Measurements from ENCODE around the gene NEGR1. TPM values are rescaled to one million over a fixed set of nuclear protein-coding genes. Genes with fewer than 3 reads are reported as not detected.

The NEGR1 gene
- total RNA-seq, 1 experiment from 2014 or later: 19.2 TPM

GRCh38 chr1:71780681-71781080, 501.7 kb downstream of the NEGR1 start:
- H3K27me3 Mint-ChIP-seq (ENCODE audit: unreplicated experiment): no peaks in the 10 kb centered on the region
- peaks cover 8% of the 10 kb centered on the region for H3K4me1 Mint-ChIP-seq (ENCODE audit: low read depth, unreplicated experiment)
- TF ChIP-seq CTCF (IDR thresholded peaks at IDR 0.05; ENCODE audit: unreplicated experiment): no peak
- H3K9me3 Mint-ChIP-seq (ENCODE audit: low read depth, unreplicated experiment): no peaks in the 10 kb centered on the region
- H3K36me3 Mint-ChIP-seq (ENCODE audit: insufficient read depth, unreplicated experiment): no peaks in the 10 kb centered on the region
- DNase-seq: no peak
- no peak overlapping the region for H3K27ac Mint-ChIP-seq (ENCODE audit: unreplicated experiment)
- no peak overlapping the region for H3K4me3 Mint-ChIP-seq (ENCODE audit: low read depth, unreplicated experiment)
- BruUV-seq (replicated peaks): no TSS peak
- intact Hi-C loops (cut with micrococcal nuclease; ENCODE audit: unreplicated experiment): no loop called here
- CTCF ChIA-PET: no interaction called here

- H3K4me3 Mint-ChIP-seq (ENCODE audit: low read depth, unreplicated experiment): no peak overlapping the region
- DNase-seq: no peak
- H3K4me1 Mint-ChIP-seq (ENCODE audit: low read depth, unreplicated experiment): peaks cover under 1% of the 10 kb centered on the region
- no peak overlapping the region for H3K27ac Mint-ChIP-seq (ENCODE audit: unreplicated experiment)
- no peaks in the 10 kb centered on the region for H3K9me3 Mint-ChIP-seq (ENCODE audit: low read depth, unreplicated experiment)
- H3K27me3 Mint-ChIP-seq (ENCODE audit: unreplicated experiment): no peaks in the 10 kb centered on the region
- CTCF ChIA-PET: no interaction called here
- no TSS peak for BruUV-seq (replicated peaks)
- intact Hi-C loops (cut with micrococcal nuclease; ENCODE audit: unreplicated experiment): no loop called here
- no peak for TF ChIP-seq CTCF (IDR thresholded peaks at IDR 0.05; ENCODE audit: unreplicated experiment)
- no peaks in the 10 kb centered on the region for H3K36me3 Mint-ChIP-seq (ENCODE audit: insufficient read depth, unreplicated experiment)
Measured at GRCh38 chr1:71778940-71779339, 503.4 kb downstream of the NEGR1 start.

- Mint-ChIP-seq H3K4me3 (ENCODE audit: low read depth, unreplicated experiment) (no peak overlapping the region), H3K9me3 (ENCODE audit: low read depth, unreplicated experiment) (no peaks in the 10 kb centered on the region), H3K4me1 (ENCODE audit: low read depth, unreplicated experiment) (no peaks in the 10 kb centered on the region), H3K27ac (ENCODE audit: unreplicated experiment) (no peak overlapping the region), H3K36me3 (ENCODE audit: insufficient read depth, unreplicated experiment) (no peaks in the 10 kb centered on the region), H3K27me3 (ENCODE audit: unreplicated experiment) (no peaks in the 10 kb centered on the region)
- CTCF ChIA-PET: no interaction called here
- no peak for TF ChIP-seq CTCF (IDR thresholded peaks at IDR 0.05; ENCODE audit: unreplicated experiment)
- no peak for DNase-seq
- BruUV-seq (replicated peaks): no TSS peak
- intact Hi-C loops (cut with micrococcal nuclease; ENCODE audit: unreplicated experiment): no loop called here
Measured at GRCh38 chr1:71777094-71777493, 505.2 kb downstream of the NEGR1 start.

GRCh38 chr1:71774705-71775104, 507.6 kb downstream of the NEGR1 start:
- no peak for DNase-seq
- BruUV-seq (replicated peaks): no TSS peak
- no peak overlapping the region for H3K4me3 Mint-ChIP-seq (ENCODE audit: low read depth, unreplicated experiment)
- intact Hi-C loops (cut with micrococcal nuclease; ENCODE audit: unreplicated experiment): no loop called here
- H3K27ac Mint-ChIP-seq (ENCODE audit: unreplicated experiment): no peak overlapping the region
- no peaks in the 10 kb centered on the region for H3K9me3 Mint-ChIP-seq (ENCODE audit: low read depth, unreplicated experiment)
- H3K4me1 Mint-ChIP-seq (ENCODE audit: low read depth, unreplicated experiment): no peaks in the 10 kb centered on the region
- no peaks in the 10 kb centered on the region for H3K27me3 Mint-ChIP-seq (ENCODE audit: unreplicated experiment)
- no peak for TF ChIP-seq CTCF (IDR thresholded peaks at IDR 0.05; ENCODE audit: unreplicated experiment)
- CTCF ChIA-PET: no interaction called here
- H3K36me3 Mint-ChIP-seq (ENCODE audit: insufficient read depth, unreplicated experiment): no peaks in the 10 kb centered on the region

GRCh38 chr1:71770121-71770520, 512.2 kb downstream of the NEGR1 start:
- peaks cover 2% of the 10 kb centered on the region for H3K9me3 Mint-ChIP-seq (ENCODE audit: low read depth, unreplicated experiment)
- H3K4me3 Mint-ChIP-seq (ENCODE audit: low read depth, unreplicated experiment): no peak overlapping the region
- TF ChIP-seq CTCF (IDR thresholded peaks at IDR 0.05; ENCODE audit: unreplicated experiment): no peak

More at GRCh38 chr1:71770121-71770520, 512.2 kb downstream of the NEGR1 start:
- no TSS peak for BruUV-seq (replicated peaks)
- Mint-ChIP-seq H3K27ac (ENCODE audit: unreplicated experiment) (no peak overlapping the region), H3K27me3 (ENCODE audit: unreplicated experiment) (no peaks in the 10 kb centered on the region), H3K4me1 (ENCODE audit: low read depth, unreplicated experiment) (no peaks in the 10 kb centered on the region), H3K36me3 (ENCODE audit: insufficient read depth, unreplicated experiment) (no peaks in the 10 kb centered on the region)
- intact Hi-C loops (cut with micrococcal nuclease; ENCODE audit: unreplicated experiment): no loop called here
- CTCF ChIA-PET: no interaction called here
- no peak for DNase-seq

Measured in Calu3 (cell line).